ENCODE data around the gene BSX. TPM values are rescaled to one million over a fixed set of nuclear protein-coding genes. Genes with fewer than 3 reads are reported as not detected.

Gene BSX
- total RNA-seq, 1 donor from 2014 or later = not detected

GRCh38 chr11:123006860-123007542 lies 25.4 kb upstream of the BSX start:
- Mint-ChIP-seq H3K9me3 (ENCODE audit: unreplicated experiment) (no peaks in the 10 kb centered on the region), H3K27me3 (ENCODE audit: unreplicated experiment) (peaks cover 41% of the 10 kb centered on the region), H3K4me1 (ENCODE audit: unreplicated experiment) (no peaks in the 10 kb centered on the region), H3K27ac (ENCODE audit: unreplicated experiment) (no peak overlapping the region), H3K36me3 (ENCODE audit: unreplicated experiment) (no peaks in the 10 kb centered on the region), H3K4me3 (ENCODE audit: unreplicated experiment) (no peak overlapping the region)
- no peak for DNase-seq (ENCODE audit: extremely low spot score, unreplicated experiment)
- no peak for TF ChIP-seq CTCF (IDR thresholded peaks at IDR 0.05)

GRCh38 chr11:123000721-123001120 lies 19.1 kb upstream of the BSX start:
- H3K27ac Mint-ChIP-seq (ENCODE audit: unreplicated experiment) = no peak overlapping the region
- peaks cover 35% of the 10 kb centered on the region for H3K27me3 Mint-ChIP-seq (ENCODE audit: unreplicated experiment)
- H3K4me1 Mint-ChIP-seq (ENCODE audit: unreplicated experiment) = no peaks in the 10 kb centered on the region
- H3K36me3 Mint-ChIP-seq (ENCODE audit: unreplicated experiment) = no peaks in the 10 kb centered on the region
- no peaks in the 10 kb centered on the region for H3K9me3 Mint-ChIP-seq (ENCODE audit: unreplicated experiment)
- no peak for DNase-seq (ENCODE audit: extremely low spot score, unreplicated experiment)
- no peak for TF ChIP-seq CTCF (IDR thresholded peaks at IDR 0.05)
- no peak overlapping the region for H3K4me3 Mint-ChIP-seq (ENCODE audit: unreplicated experiment)

DNA sequence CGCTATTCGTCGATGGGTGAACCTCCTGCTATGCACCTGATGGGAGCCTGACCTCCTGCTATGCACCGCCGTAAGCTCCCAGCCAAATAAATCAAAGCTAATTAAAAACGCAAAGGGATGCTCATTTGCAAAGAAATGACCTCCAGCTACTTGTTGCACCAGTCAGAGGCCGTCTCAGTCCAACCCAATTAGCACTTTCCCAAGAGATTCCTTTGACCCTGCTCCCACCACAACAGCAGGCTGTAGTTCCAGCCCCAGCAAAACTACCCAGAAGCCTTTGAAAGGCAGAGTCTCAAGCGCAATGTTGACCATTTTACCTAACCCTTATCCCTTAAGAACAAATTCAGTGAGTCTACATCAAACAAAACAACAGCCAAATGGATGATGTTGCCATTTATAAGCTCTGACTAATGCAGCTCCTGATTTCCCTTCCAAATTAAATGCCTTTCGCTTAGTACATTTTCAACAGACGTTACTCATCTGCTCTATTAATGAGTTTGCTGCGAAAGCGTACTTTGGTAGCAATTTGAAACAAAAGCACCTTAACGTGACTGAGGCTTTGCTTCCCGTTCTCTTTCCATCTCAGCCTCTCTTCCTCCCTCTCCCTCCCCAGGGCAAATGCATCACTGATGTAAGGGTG lies 17.2 kb upstream of the BSX start:
- no peak overlapping the region for H3K27ac Mint-ChIP-seq (ENCODE audit: unreplicated experiment)
- DNase-seq (ENCODE audit: extremely low spot score, unreplicated experiment) = peak; percentile 46
- no peak overlapping the region for H3K4me3 Mint-ChIP-seq (ENCODE audit: unreplicated experiment)
- H3K27me3 Mint-ChIP-seq (ENCODE audit: unreplicated experiment) = peaks cover 36% of the 10 kb centered on the region
- no peaks in the 10 kb centered on the region for H3K9me3 Mint-ChIP-seq (ENCODE audit: unreplicated experiment)
- H3K4me1 Mint-ChIP-seq (ENCODE audit: unreplicated experiment) = no peaks in the 10 kb centered on the region
- no peaks in the 10 kb centered on the region for H3K36me3 Mint-ChIP-seq (ENCODE audit: unreplicated experiment)
- TF ChIP-seq CTCF (IDR thresholded peaks at IDR 0.05) = no peak

DNA sequence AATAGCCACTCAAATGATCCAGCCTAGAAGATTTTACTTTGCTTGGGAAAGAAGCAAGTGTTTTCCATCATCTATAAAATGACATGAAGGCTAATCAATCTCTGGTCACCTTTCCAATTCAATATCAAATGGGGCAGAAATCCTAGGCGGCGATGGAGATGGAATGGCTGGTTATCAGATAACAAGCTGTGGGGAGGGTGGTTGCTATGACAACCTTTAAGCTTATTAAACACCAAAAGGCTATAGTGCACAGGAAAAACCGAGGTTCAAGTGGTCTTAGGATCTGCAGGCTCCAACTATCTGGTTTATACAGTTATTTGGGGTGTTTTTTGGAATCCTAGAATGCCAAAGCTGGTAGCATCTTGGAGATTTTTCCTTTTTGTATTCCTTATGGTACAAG lies 13.9 kb upstream of the BSX start:
- no peak for TF ChIP-seq CTCF (IDR thresholded peaks at IDR 0.05)
- Mint-ChIP-seq H3K27me3 (ENCODE audit: unreplicated experiment) (peaks cover 60% of the 10 kb centered on the region), H3K9me3 (ENCODE audit: unreplicated experiment) (no peaks in the 10 kb centered on the region), H3K4me3 (ENCODE audit: unreplicated experiment) (no peak overlapping the region), H3K36me3 (ENCODE audit: unreplicated experiment) (no peaks in the 10 kb centered on the region), H3K27ac (ENCODE audit: unreplicated experiment) (no peak overlapping the region), H3K4me1 (ENCODE audit: unreplicated experiment) (no peaks in the 10 kb centered on the region)
- DNase-seq (ENCODE audit: extremely low spot score, unreplicated experiment) = no peak

DNA sequence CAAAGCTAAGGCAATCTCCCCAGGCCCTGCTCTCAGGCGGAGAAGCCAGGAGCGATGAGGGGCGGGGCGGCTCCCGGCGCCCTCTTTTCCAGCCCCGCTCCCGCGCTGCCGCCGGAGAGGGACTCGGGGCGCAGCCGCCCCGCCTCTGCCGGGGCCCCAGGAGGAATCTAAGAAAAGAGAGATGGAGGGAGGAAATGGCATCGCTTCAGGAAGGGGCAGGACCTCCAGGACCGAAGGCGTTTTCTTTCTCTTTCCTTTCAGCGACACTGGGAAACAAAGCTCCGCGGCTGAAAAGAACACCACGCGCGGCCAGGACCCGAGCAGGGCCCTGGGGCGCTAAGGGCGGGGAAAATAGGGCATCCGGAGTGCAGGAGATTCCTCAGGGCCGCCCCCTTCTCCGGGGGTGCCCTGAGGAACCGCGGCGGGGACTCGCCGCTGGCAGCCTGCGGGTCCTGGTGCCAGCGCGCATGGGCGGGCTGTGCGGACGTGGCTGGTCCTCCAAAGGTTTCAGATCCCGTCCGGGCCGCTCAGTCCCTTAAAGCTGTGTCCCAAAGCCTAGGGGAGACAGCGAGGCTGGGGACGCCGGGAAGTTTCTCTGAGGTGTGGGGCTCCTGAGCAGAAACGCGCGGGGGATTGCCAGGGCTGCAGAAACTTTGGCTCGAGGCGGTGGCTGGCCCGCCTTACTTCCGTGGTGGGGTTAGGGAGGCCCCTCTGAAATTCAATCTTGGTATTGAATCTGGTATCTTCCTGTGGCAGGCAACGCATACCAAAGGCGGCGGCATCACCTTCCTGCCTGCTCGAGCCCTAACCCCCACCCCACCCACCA lies 2.8 kb upstream of the BSX start:
- peak; percentile 83 for DNase-seq (ENCODE audit: extremely low spot score, unreplicated experiment)
- peak overlapping the region; percentile 90 for H3K4me3 Mint-ChIP-seq (ENCODE audit: unreplicated experiment)
- H3K27me3 Mint-ChIP-seq (ENCODE audit: unreplicated experiment) = peaks cover 82% of the 10 kb centered on the region
- H3K36me3 Mint-ChIP-seq (ENCODE audit: unreplicated experiment) = no peaks in the 10 kb centered on the region
- no peak for TF ChIP-seq CTCF (IDR thresholded peaks at IDR 0.05)
- H3K9me3 Mint-ChIP-seq (ENCODE audit: unreplicated experiment) = no peaks in the 10 kb centered on the region
- no peak overlapping the region for H3K27ac Mint-ChIP-seq (ENCODE audit: unreplicated experiment)
- peaks cover 22% of the 10 kb centered on the region for H3K4me1 Mint-ChIP-seq (ENCODE audit: unreplicated experiment)
